Stimulated activated CD8-positive, alpha-beta memory T cell treated with anti-CD3 and anti-CD28 coated beads, Interleukin-4, amount 100 ng/mL, for 1 hour (primary cell): Measurements from ENCODE around the gene CDC20.
"Not testable (repeated sequence)": the region's sequence is repeated elsewhere in the genome, so short reads cannot be mapped to it uniquely, and the experiment has no call there.

Source experiments
- DNase-seq, 2 donors: peaks; one replicate each; pipeline ENCODE4 v3.0.0-alpha.2; 2020; ENCODE audit warnings: low read depth in 2 of 2, low spot score in 1 of 2

The CDC20 gene

GRCh38 chr1:43354936-43355335 lies 3.8 kb upstream of the CDC20 start:
- no peak for DNase-seq

DNA sequence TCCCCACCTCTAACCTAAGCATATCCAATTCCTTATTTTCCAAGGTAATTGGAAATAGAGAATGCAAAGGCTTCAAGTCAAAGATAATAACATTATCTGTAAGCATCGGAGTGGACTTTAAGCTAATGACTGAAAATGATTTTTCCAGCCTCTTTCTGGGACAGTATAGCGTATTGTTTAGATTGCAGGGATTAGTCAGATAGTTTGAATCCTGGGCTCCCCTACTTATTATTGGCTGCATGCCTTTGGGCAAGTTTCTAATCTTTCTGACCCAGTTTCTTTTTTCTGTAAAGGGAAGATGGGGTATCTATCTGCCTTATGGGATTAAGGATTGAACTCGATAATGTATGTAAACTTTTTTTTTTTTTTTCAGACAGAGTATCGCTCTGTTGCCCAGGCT lies 1.5 kb upstream of the CDC20 start:
- DNase-seq, result no peak

GRCh38 chr1:43358121-43358745 lies 548 bp upstream of the CDC20 start:
- no peak for DNase-seq

- DNase-seq, result no peak
Measured at GRCh38 chr1:43359696-43360095, 915 bp downstream of the CDC20 start.

DNA sequence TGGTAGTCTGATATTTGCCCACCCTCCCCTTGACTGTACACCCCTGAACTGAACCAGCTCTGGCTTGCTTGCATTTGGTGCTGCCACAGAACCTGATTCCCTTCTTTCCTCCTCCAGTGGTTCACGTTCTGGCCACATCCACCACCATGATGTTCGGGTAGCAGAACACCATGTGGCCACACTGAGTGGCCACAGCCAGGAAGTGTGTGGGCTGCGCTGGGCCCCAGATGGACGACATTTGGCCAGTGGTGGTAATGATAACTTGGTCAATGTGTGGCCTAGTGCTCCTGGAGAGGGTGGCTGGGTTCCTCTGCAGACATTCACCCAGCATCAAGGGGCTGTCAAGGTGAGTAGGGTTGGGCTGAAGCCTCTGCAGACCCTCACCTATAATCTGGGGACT lies 1.8 kb downstream of the CDC20 start:
- no peak for DNase-seq

DNA sequence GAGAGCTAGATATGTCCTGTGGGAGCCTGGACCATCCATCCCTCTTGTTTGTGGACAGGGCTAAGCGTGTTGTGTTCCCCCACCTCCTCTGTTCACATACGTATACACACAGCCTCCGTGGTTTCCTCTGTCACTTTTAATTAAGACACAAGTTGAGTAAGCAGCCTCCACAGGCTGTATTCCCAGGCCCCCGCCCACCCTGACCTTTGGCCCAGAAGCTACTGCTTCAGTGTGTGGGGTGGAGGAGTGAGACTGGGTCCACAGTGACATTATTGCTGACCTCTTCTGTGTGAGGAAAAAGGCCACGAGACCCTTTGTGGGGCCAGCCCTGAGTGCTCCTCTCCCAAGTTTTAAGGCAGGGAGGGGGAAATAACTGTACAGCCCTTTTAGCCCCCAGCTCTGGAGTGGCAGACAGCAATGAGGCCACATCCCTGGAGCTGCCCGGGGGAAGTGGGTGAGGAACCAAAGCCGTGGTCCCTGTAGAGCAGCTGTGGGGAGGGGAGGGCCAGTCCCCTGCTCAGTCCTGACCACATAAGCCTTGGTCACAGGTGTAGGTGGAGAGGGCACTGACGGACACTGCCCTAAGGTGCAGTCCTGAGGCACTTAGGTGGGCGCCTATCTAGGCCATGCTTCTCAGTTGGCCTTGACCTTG lies 4.6 kb downstream of the CDC20 start:
- DNase-seq, result no peak

GRCh38 chr1:43363935-43364525 lies 5.2 kb downstream of the CDC20 start:
- no peak for DNase-seq

DNA sequence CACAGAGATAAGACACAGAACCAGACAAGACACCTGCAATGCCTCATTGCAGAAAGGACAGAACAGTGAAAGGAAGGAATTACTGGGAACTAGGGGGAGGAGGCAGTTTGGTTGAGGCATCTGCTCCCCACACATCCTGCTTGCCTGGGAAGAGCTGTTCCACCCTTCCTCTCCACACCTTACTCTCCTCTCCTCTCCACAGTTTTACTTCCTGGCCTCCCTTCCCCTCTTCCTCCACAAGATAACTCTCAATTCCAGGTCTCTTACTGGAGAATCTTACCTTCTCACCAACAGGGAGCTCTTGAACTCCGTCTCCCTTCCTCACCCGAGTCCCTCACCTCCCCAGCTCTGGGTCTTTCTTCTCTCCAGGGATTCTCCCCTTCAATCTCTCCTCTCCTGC lies 6.9 kb downstream of the CDC20 start:
- no peak for DNase-seq

- DNase-seq, result no peak
Measured at GRCh38 chr1:43366179-43366578, 7.4 kb downstream of the CDC20 start.

DNA sequence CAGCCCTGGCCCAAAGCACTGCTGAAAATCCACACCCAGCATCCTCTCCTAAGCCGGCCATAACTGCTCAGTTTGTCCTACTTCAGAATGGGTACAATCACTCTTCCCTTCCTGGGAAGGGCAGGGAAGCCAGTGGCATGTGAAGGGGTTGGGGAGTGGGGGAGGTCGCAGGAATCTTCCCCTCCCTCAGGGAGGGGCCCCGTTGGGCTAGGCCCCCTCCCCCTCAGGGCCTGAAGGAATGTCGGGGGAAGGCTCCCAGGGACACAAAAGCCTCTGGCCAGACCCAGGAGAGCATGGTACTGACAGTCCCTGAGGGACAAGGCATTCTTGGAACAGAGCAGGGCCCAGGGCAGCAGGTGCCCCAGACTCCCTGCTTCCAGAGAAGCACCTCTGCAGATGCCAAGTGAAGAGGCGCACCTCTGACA lies 7.8 kb downstream of the CDC20 start:
- DNase-seq, result no peak

- peak in 1 of 2 donors; percentile 7 for DNase-seq
Measured at GRCh38 chr1:43367026-43367903, 8.5 kb downstream of the CDC20 start.

- DNase-seq, result peak; percentile 68 to 77
Measured at GRCh38 chr1:43367904-43368645, 9.3 kb downstream of the CDC20 start, which contains the start of gene ELOVL1. Gene ELOVL1, minus strand, starts transcription at chr1:43368011. Its CDS starts 2,402 bp downstream, at chr1:43365609.

DNA sequence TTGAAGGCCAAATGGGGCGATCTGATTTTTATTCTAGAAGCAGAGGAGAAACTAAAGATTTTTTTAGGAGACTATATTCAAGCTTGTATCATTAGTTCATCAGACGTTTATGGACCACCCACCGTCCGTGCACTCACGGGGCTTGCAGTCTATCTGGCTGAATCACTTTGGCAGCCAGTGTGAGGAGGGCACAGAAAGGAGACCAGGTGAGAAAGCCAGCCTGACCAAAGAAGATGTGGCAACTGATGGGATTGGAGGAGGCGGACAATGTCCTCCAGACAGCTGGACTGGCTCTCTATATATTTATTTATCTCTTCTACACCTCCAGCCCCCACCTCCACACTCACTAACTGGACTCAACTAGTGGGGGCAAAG lies 9.9 kb downstream of the CDC20 start:
- no peak for DNase-seq

DNA sequence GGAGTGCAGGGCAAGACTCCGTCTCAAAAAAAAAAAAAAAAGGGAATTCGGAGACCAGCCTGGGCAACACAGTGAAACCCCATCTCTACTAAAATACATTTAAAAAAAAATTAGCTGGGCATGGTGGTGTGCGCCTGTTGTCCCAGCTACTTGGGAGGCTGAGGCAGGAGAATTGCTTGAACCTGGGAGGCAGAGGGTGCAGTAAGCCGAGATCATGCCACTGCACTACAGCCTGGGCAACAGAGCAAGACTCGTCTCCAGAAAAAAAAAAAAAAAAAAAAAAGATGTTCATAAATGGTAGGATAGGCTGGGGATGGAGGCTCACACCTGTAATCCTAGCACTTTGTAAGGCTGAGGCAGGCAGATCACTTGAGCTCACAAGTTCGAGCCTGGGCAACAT lies 11.0 kb downstream of the CDC20 start:
- DNase-seq, result not testable (repeated sequence)

- DNase-seq, result no peak
Measured at GRCh38 chr1:43370564-43370963, 11.8 kb downstream of the CDC20 start.

DNA sequence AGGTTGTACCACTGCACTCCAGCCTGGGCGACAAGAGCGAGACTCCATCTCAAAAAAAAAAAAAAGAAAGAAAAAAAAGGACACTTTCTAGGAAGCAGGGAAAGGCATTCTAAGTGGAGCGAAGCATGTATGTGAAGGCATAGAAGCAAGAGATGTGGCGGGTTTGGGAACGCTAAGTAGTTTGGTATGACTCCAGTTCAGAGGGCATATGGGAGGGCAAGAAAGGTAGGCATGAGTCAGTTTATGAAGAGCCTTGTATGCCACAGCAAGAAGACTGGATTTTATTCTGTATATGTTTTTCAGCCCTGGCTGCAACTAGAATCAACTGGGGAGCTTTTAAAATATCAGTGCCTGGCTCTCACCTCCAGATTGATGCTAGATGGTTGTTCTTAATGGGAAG lies 13.4 kb downstream of the CDC20 start:
- DNase-seq, result no peak

- DNase-seq, result no peak
Measured at GRCh38 chr1:43373066-43373940, 14.5 kb downstream of the CDC20 start.

DNA sequence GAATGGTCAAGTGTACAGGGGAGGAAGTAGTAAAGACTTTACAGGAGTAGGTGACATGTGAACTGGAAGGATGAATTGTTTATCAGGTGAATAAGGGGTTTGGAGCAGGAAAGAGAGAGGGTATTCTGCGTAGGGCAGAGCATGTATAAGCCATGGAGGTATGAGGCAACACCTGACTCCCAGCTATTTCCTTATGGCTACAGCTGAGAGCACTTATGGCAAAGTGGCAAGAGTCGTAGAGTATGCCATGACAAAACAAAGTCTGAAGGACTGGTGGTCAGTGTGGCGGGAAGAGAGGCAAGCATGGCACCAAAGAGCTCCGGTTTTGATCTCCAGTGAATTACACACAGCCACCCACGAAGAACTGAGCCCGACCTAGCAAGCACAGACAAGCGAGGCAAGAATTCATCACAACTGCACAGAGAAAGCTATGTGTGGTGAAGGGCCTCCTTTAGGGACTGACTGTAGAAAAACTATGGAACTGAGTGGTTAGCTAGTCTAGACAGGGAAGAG lies 18.0 kb downstream of the CDC20 start:
- DNase-seq, result no peak

- DNase-seq, result no peak
Measured at GRCh38 chr1:43377831-43378230, 19.1 kb downstream of the CDC20 start.

DNA sequence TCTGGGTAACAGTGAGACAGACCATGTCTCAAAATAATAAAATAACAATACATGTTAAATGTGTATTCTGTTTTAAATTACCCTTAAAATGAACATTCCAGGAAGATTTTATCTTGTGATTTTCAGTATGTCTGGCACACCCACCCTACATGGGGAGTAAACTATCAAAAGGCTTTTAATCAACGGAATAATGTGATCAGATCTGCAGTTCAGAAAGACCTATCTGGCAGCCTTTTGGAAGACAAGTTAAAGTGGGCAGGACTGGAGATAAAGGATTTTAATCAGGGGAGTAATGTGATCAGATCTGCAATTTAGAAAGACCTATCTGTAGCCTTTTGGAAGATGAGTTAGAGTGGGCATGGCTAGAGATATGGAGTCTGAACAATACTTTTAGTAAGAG lies 20.7 kb downstream of the CDC20 start:
- DNase-seq, result no peak
